ENCODE data around the gene CDH11.

Gene CDH11

GRCh38 chr16:65071433-65072311 is 50.2 kb downstream of the CDH11 start:
- no peak for TF ChIP-seq CTCF (conservative IDR thresholded peaks at IDR 0.05; ENCODE audit: low read depth, low read length)
- H3K4me3 ChIP-seq (ENCODE audit: low read length) = no peak overlapping the region
- DNase-seq (ENCODE audit: low read depth) = no peak

- peak; percentile 89 for DNase-seq (ENCODE audit: low read depth)
Measured at GRCh38 chr16:65070831-65071432, 50.9 kb downstream of the CDH11 start.

GRCh38 chr16:65069766-65070165 is 52.1 kb downstream of the CDH11 start:
- TF ChIP-seq CTCF (conservative IDR thresholded peaks at IDR 0.05; ENCODE audit: low read depth, low read length) = no peak
- no peak for DNase-seq (ENCODE audit: low read depth)
- H3K4me3 ChIP-seq (ENCODE audit: low read length) = no peak overlapping the region

More at GRCh38 chr16:65070831-65071432, 50.9 kb downstream of the CDH11 start:
- no peak overlapping the region for H3K4me3 ChIP-seq (ENCODE audit: low read length)
- TF ChIP-seq CTCF (conservative IDR thresholded peaks at IDR 0.05; ENCODE audit: low read depth, low read length) = no peak

GRCh38 chr16:65069065-65069464 is 52.8 kb downstream of the CDH11 start:
- TF ChIP-seq CTCF (conservative IDR thresholded peaks at IDR 0.05; ENCODE audit: low read depth, low read length) = no peak
- no peak overlapping the region for H3K4me3 ChIP-seq (ENCODE audit: low read length)
- peak; percentile 50 for DNase-seq (ENCODE audit: low read depth)

- no peak for TF ChIP-seq CTCF (conservative IDR thresholded peaks at IDR 0.05; ENCODE audit: low read depth, low read length)
- DNase-seq (ENCODE audit: low read depth) = peak; percentile 78
- H3K4me3 ChIP-seq (ENCODE audit: low read length) = no peak overlapping the region
Measured at GRCh38 chr16:65068151-65068740, 53.6 kb downstream of the CDH11 start.

- no peak overlapping the region for H3K4me3 ChIP-seq (ENCODE audit: low read length)
- no peak for DNase-seq (ENCODE audit: low read depth)
Measured at GRCh38 chr16:65066651-65067050, 55.2 kb downstream of the CDH11 start.

More at GRCh38 chr16:65066651-65067050, 55.2 kb downstream of the CDH11 start:
- TF ChIP-seq CTCF (conservative IDR thresholded peaks at IDR 0.05; ENCODE audit: low read depth, low read length) = no peak

Measured in retinal pigment epithelial cell (primary cell).